ENCODE measurements around the gene PAMR1. TPM values are rescaled to one million over a fixed set of nuclear protein-coding genes. Genes with fewer than 3 reads are reported as not detected.

PAMR1 gene
- polyA plus RNA-seq, 6 donors from 2014 or later, result not detected

- H3K4me3 Mint-ChIP-seq, result peak overlapping the region in 4 of 8 donors; percentile 7 to 24 (median 16)
- peaks cover 0 to 2% (median 0%) of the 10 kb centered on the region in 7 donors for H3K9me3 Mint-ChIP-seq
- H3K27me3 Mint-ChIP-seq, result peaks cover 0 to 12% (median 9%) of the 10 kb centered on the region in 3 donors
- peak overlapping the region in 1 of 6 donors; percentile 30 for H3K27ac Mint-ChIP-seq
- peaks cover 0 to 24% (median 9%) of the 10 kb centered on the region in 3 donors for H3K4me1 Mint-ChIP-seq
- peak; percentile 85 to 95 for ATAC-seq (ENCODE audit: low read depth in 2 of 2)
- peak; percentile 73 for DNase-seq
- no peaks in the 10 kb centered on the region for H3K36me3 Mint-ChIP-seq
Measured at GRCh38 chr11:35391922-35392688, 133.3 kb downstream of the PAMR1 start.

DNA sequence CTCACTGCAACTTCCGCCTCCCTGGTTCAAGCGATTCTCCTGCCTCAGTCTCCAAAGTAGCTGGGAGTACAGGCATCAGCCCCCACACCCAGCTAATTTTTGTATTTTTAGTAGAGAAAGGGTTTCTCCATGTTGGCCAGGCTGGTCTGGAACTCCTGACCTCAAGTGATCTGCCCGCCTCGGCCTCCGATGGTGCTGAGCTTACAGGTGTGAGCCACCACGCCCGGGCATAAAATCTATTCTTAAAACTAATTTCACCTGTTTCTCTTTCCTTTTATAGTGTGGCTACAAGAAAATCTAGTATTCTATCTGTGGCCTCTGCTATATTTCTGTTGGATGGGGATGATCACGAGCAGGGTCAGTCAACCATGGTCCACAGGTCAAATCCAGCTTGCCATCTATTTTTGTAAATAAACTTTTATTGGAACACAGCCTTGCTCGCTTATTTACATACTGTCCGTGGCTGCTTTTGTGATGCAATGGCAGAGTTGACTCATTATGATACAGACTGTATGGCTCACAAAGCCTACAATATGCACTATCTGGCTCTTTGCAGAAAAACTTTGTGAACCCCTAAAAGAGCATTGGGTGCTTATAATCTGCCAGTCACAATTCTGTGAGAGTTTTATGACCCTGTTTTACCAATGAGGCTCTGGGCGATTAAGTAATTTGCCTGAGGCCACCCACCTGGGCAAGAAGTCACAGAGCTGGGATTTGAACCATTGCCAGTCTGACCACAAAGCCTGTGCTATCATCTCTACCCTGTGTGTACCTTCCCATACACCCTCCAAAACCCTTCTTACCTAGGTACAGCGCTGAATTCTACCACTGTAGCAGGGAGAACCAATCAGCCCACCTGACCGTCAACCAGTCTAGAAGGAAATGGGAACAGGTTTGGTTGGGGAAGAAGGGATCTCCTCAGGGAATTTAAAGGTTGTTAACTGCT, 134.4 kb downstream of the PAMR1 start:
- Mint-ChIP-seq H3K36me3 (no peaks in the 10 kb centered on the region), H3K27me3 (peaks cover 0 to 12% (median 9%) of the 10 kb centered on the region in 3 donors), H3K9me3 (peaks cover 0 to 2% (median 0%) of the 10 kb centered on the region in 7 donors), H3K4me3 (no peak overlapping the region), H3K4me1 (peaks cover 0 to 24% (median 9%) of the 10 kb centered on the region in 3 donors), H3K27ac (peak overlapping the region in 1 of 6 donors; percentile 30)
- DNase-seq (no peak), ATAC-seq (ENCODE audit: low read depth in 2 of 2) (peak in 1 of 2 donors; percentile 23)

DNA sequence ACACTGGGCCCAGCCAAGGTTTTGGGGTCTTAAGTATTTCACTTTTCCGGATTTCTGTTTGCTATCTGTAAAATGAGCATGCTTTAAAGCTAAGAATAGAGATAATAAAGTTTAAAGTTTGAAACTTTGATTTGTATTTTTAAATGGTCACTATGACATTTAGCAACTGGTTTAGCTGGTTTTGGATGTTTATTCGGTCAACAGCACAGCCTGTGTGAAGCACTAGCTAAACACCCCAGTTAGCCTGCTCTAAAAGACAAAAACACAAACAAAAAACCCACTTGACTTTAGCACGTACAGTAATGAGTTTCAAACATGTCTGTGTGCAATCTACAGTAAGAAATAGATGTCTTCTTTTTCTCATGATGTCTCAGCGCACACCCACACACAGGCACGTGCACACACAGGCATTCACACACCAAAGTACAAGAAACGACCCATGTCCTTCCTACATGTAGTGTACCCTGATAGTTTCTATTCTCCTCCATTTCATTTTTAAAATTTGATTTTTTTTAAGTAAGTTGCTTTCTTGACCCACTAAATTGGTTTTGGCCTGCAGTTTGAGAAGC, 135.4 kb downstream of the PAMR1 start:
- Mint-ChIP-seq H3K9me3 (no peaks in the 10 kb centered on the region), H3K4me1 (peaks cover 0 to 24% (median 9%) of the 10 kb centered on the region in 3 donors), H3K36me3 (no peaks in the 10 kb centered on the region), H3K4me3 (no peak overlapping the region), H3K27me3 (peaks cover 0 to 12% (median 9%) of the 10 kb centered on the region in 3 donors), H3K27ac (no peak overlapping the region)
- ATAC-seq (ENCODE audit: low read depth in 2 of 2) (no peak), DNase-seq (no peak)

DNA sequence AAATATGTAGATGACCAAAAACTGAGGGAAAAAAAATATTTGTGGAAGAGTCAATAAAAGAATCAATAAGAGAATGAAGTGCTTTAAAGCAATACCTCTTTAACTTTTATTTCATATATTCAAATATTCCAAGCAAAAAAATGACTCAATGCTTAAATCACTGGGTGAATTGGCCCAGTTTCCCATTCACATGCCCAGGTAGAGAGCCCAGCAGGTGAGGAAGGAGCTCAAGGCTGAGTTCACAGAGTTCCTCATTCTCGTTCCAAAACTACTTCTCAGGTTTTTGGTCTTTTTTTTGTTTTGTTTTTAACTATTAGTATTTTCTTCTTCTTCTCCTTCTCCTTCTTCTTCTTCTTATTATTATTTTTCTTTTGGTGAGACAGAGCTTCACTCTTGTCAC, 136.3 kb downstream of the PAMR1 start:
- no peak for DNase-seq
- no peak for ATAC-seq (ENCODE audit: low read depth in 2 of 2)
- no peak overlapping the region for H3K4me3 Mint-ChIP-seq
- peaks cover 0 to 24% (median 9%) of the 10 kb centered on the region in 3 donors for H3K4me1 Mint-ChIP-seq
- H3K36me3 Mint-ChIP-seq, result no peaks in the 10 kb centered on the region
- H3K9me3 Mint-ChIP-seq, result no peaks in the 10 kb centered on the region
- H3K27me3 Mint-ChIP-seq, result peaks cover 0 to 7% (median 6%) of the 10 kb centered on the region in 3 donors
- no peak overlapping the region for H3K27ac Mint-ChIP-seq

GRCh38 chr11:35388061-35388460, 137.4 kb downstream of the PAMR1 start:
- peaks cover 0 to 24% (median 9%) of the 10 kb centered on the region in 3 donors for H3K4me1 Mint-ChIP-seq
- ATAC-seq (ENCODE audit: low read depth in 2 of 2) (no peak), DNase-seq (no peak)
- no peaks in the 10 kb centered on the region for H3K27me3 Mint-ChIP-seq
- H3K9me3 Mint-ChIP-seq, result no peaks in the 10 kb centered on the region
- H3K4me3 Mint-ChIP-seq, result no peak overlapping the region
- H3K27ac Mint-ChIP-seq, result peak overlapping the region in 1 of 6 donors; percentile 44
- H3K36me3 Mint-ChIP-seq, result no peaks in the 10 kb centered on the region

- no peaks in the 10 kb centered on the region for H3K9me3 Mint-ChIP-seq
- H3K4me1 Mint-ChIP-seq, result peaks cover 0 to 24% (median 9%) of the 10 kb centered on the region in 3 donors
- no peaks in the 10 kb centered on the region for H3K27me3 Mint-ChIP-seq
- peak overlapping the region in 3 of 6 donors; percentile 6 to 44 (median 30) for H3K27ac Mint-ChIP-seq
- no peak overlapping the region for H3K4me3 Mint-ChIP-seq
- ATAC-seq (ENCODE audit: low read depth in 2 of 2) (no peak), DNase-seq (peak; percentile 9)
- no peaks in the 10 kb centered on the region for H3K36me3 Mint-ChIP-seq
Measured at GRCh38 chr11:35387111-35387982, 138.1 kb downstream of the PAMR1 start.

- H3K36me3 Mint-ChIP-seq, result no peaks in the 10 kb centered on the region
- H3K4me3 Mint-ChIP-seq, result no peak overlapping the region
- H3K9me3 Mint-ChIP-seq, result no peaks in the 10 kb centered on the region
- peak overlapping the region in 1 of 6 donors; percentile 17 for H3K27ac Mint-ChIP-seq
- H3K27me3 Mint-ChIP-seq, result no peaks in the 10 kb centered on the region
- DNase-seq (no peak), ATAC-seq (ENCODE audit: low read depth in 2 of 2) (no peak)
- no peaks in the 10 kb centered on the region for H3K4me1 Mint-ChIP-seq
Measured at GRCh38 chr11:35383953-35384352, 141.5 kb downstream of the PAMR1 start.

Other genes with a start within 250 kb of the PAMR1 start
- under 1 TPM in 2 of 6 donors, not detected in 4; 0.07 to 0.09 TPM for gene SLC1A2, start 106.1 kb downstream of the PAMR1 start, polyA plus RNA-seq (ENCODE audit: low read depth in 6 of 6)
- gene FJX1, start 92.8 kb upstream of the PAMR1 start, polyA plus RNA-seq (ENCODE audit: low read depth in 6 of 6), result under 1 TPM in 2 of 6 donors, not detected in 4; 0.21 to 0.32 TPM
- gene TRIM44, start 137.2 kb upstream of the PAMR1 start, polyA plus RNA-seq (ENCODE audit: low read depth in 6 of 6), result 10 to 100 TPM; 37.2 to 69.6 (median 59.6) TPM